HCT116 (cell line): ENCODE data around the gene TMEM106C. TPM values are rescaled to one million over a fixed set of nuclear protein-coding genes. Genes with fewer than 3 reads are reported as not detected.

Experiments
- ATAC-seq: fragments of 200-7000 bp; cut with Tn5 transposase; 2 replicates; pipeline ENCODE4 v1.9.1; 2020; ENCODE audit warnings: mild to moderate bottlenecking, moderate library complexity
- BruUV-seq: library from RNA; stranded (reverse); fragments of 400-500 nt; replicated peaks from 2 replicates; lab custom pipeline; 2021; lab: Mats Ljungman, UMichigan
- CTCF ChIA-PET: fragments of 300-600 bp; sonication (Branson Sonifier 250); formaldehyde crosslinking; loops from one replicate; lab custom pipeline; 2021; ENCODE audit warnings: antibody characterized with exemption; lab: Charles Lee
- POLR2A ChIA-PET: fragments of 300-600, 350-600 bp; sonication (Branson Sonifier 250); formaldehyde crosslinking; loops from one replicate; lab custom pipeline; 2021; ENCODE audit warnings: antibody characterized with exemption; lab: Charles Lee
- RAD21 ChIA-PET, 2 experiments: fragments of 300-600 bp; sonication (Branson Sonifier 250); formaldehyde crosslinking; loops; one replicate each; lab custom pipeline; 2023; ENCODE audit warnings: low total read pairs in 2 of 2; ENCODE audit not compliant: uncharacterized antibody in 2 of 2, unreplicated experiment in 2 of 2, low non-redundant PET in 1 of 2; lab: Charles Lee
- DNase-seq: peaks from one replicate; pipeline ENCODE4 v3.0.0-alpha.2; 2010; ENCODE audit warnings: low read depth, low spot score
- H2AFZ ChIP-seq: fragments of 200-600 bp; shearing (Covaris generic), sonication (generic); 2 replicates; pipeline ENCODE4 v1.6.1; 2017; ENCODE audit warnings: low read depth, mixed run types, mixed read lengths, antibody characterized with exemption, low read length; ENCODE audit not compliant: poor library complexity, severe bottlenecking
- H3K27ac ChIP-seq: 2 replicates; pipeline ENCODE4 v1.5.1; 2012; ENCODE audit warnings: low read depth, low read length
- H3K27me3 ChIP-seq: fragments of 200-600 bp; sonication (generic); 2 replicates; pipeline ENCODE4 v1.6.1; 2016; ENCODE audit warnings: mixed run types, low read length, mixed read lengths; ENCODE audit not compliant: insufficient read depth
- H3K36me3 ChIP-seq, 2 experiments: fragments of 200-500 bp in 1 of 2; fragments of 200-600 bp in 1 of 2; sonication (Bioruptor generic) in 1 of 2; sonication (generic) in 1 of 2; 2 replicates each; pipeline versions ENCODE4 v1.5.1 to v1.6.1; 2014 to 2016; ENCODE audit warnings: low read length in 2 of 2, inconsistent platforms in 1 of 2, mixed read lengths in 1 of 2, mixed run types in 1 of 2; ENCODE audit not compliant: insufficient read depth in 2 of 2, control insufficient read depth in 1 of 2
- H3K4me1 ChIP-seq, 2 experiments: fragments of 200-600 bp in 1 of 2; sonication (generic) in 1 of 2; 2 replicates each; pipeline versions ENCODE4 v1.5.1 to v1.6.1; 2012 to 2017; ENCODE audit warnings: low read length in 2 of 2, inconsistent platforms in 1 of 2, mild to moderate bottlenecking in 1 of 2, mixed read lengths in 1 of 2, mixed run types in 1 of 2, moderate library complexity in 1 of 2; ENCODE audit not compliant: insufficient read depth in 2 of 2, control insufficient read depth in 1 of 2
- H3K4me2 ChIP-seq: fragments of 200-600 bp; sonication (generic); 2 replicates; pipeline ENCODE4 v1.6.1; 2017; ENCODE audit warnings: mixed run types, low read length, mixed read lengths
- H3K4me3 ChIP-seq, 2 experiments: fragments of 200-600 bp in 1 of 2; sonication (generic) in 1 of 2; replicated peaks in 1 of 2; 2 replicates each; pipeline ENCODE4 v1.5.1; 2011 to 2016; ENCODE audit warnings: low read length in 2 of 2, control low read depth in 1 of 2, low read depth in 1 of 2, mild to moderate bottlenecking in 1 of 2, mixed read lengths in 1 of 2, mixed run types in 1 of 2
- H3K79me2 ChIP-seq: fragments of 200-600 bp; sonication (generic); 2 replicates; pipeline ENCODE4 v1.6.1; 2017; ENCODE audit warnings: mild to moderate bottlenecking, mixed run types, low read length, moderate library complexity, mixed read lengths; ENCODE audit not compliant: insufficient read depth
- H3K9ac ChIP-seq: fragments of 200-600 bp; sonication (generic); 2 replicates; pipeline ENCODE4 v1.6.1; 2016; ENCODE audit warnings: low read length, mixed read lengths
- H3K9me2 ChIP-seq: fragments of 200-600 bp; sonication (generic), shearing (Covaris generic); 2 replicates; pipeline ENCODE4 v1.6.1; 2017; ENCODE audit warnings: mixed run types, mild to moderate bottlenecking, moderate library complexity; ENCODE audit not compliant: insufficient read depth
- H3K9me3 ChIP-seq, 2 experiments: fragments of 200-500 bp in 1 of 2; fragments of 200-600 bp in 1 of 2; sonication (Bioruptor generic) in 1 of 2; sonication (generic) in 1 of 2; 2 replicates each; pipeline ENCODE4 v1.6.1; 2014 to 2017; ENCODE audit warnings: low read length in 2 of 2, mixed read lengths in 2 of 2, inconsistent platforms in 1 of 2, low read depth in 1 of 2, mild to moderate bottlenecking in 1 of 2, mixed run types in 1 of 2, moderate library complexity in 1 of 2; ENCODE audit not compliant: control insufficient read depth in 1 of 2, insufficient read depth in 1 of 2
- H4K20me1 ChIP-seq: fragments of 200-600 bp; sonication (generic), shearing (Covaris generic); 2 replicates; pipeline ENCODE4 v1.6.1; 2017; ENCODE audit warnings: mixed run types, mild to moderate bottlenecking, moderate library complexity; ENCODE audit not compliant: insufficient read depth
- ATF3 ChIP-seq: IDR thresholded peaks from 2 replicates; pipeline ENCODE4 v1.6.1; 2012
- CBX3 ChIP-seq: IDR thresholded peaks from 2 replicates; pipeline ENCODE4 v1.6.1; 2012; ENCODE audit warnings: low read depth
- CEBPB ChIP-seq: IDR thresholded peaks from 2 replicates; pipeline ENCODE4 v1.6.1; 2012; ENCODE audit warnings: low read depth
- ELF1 ChIP-seq: IDR thresholded peaks from 2 replicates; pipeline ENCODE4 v1.6.1; 2012; ENCODE audit warnings: low read depth, borderline replicate concordance
- EZH2phosphoT487 ChIP-seq: fragments of 200-600 bp; IDR thresholded peaks from 2 replicates; pipeline ENCODE4 v1.6.1; 2018; ENCODE audit warnings: antibody characterized with exemption, borderline replicate concordance
- FOSL1 ChIP-seq: IDR thresholded peaks from 2 replicates; pipeline ENCODE4 v1.6.1; 2012; ENCODE audit warnings: low read depth
- JUND ChIP-seq: IDR thresholded peaks from 2 replicates; pipeline ENCODE4 v1.6.1; 2012
- MAX ChIP-seq: IDR thresholded peaks from 2 replicates; pipeline ENCODE4 v1.6.1; 2012
- RAD21 ChIP-seq: IDR thresholded peaks from 2 replicates; pipeline ENCODE4 v1.6.1; 2012; ENCODE audit warnings: low read depth, mild to moderate bottlenecking
- SIN3A ChIP-seq: IDR thresholded peaks from 2 replicates; pipeline ENCODE4 v1.6.1; 2012; ENCODE audit warnings: low read depth
- SP1 ChIP-seq: IDR thresholded peaks from 2 replicates; pipeline ENCODE4 v1.6.1; 2012; ENCODE audit warnings: low read depth
- SRF ChIP-seq: IDR thresholded peaks from 2 replicates; pipeline ENCODE4 v1.6.1; 2012; ENCODE audit warnings: low read depth
- ZNF274 ChIP-seq: fragments of 200-500 bp; sonication (Bioruptor generic); IDR thresholded peaks from 2 replicates; pipeline ENCODE4 v1.6.1; 2014; ENCODE audit warnings: mild to moderate bottlenecking, low read depth, low read length, inconsistent platforms
- intact Hi-C: fragments of 100-400 bp; cut with micrococcal nuclease; formaldehyde crosslinking; loops from 2 replicates; pipeline ENCODE4 v1.10.0; 2022
- total RNA-seq: library from RNA; stranded (reverse); gene quantifications from one replicate; pipeline ENCODE4 v1.2.1, GENCODE V29; 2021; ENCODE audit not compliant: unreplicated experiment

Gene TMEM106C
- total RNA-seq, 1 experiment from 2014 or later = 94.7 TPM

- no peaks in the 10 kb centered on the region for H3K27me3 ChIP-seq
- POLR2A ChIA-PET = no interaction called here
- no peaks in the 10 kb centered on the region for H3K9me2 ChIP-seq
- no peak for DNase-seq
- no TSS peak for BruUV-seq
- no peak overlapping the region for H3K27ac ChIP-seq
- TF ChIP-seq EZH2phosphoT487 (no peak), SP1 (no peak), SIN3A (no peak), FOSL1 (no peak), RAD21 (no peak), JUND (no peak), MAX (no peak), ZNF274 (no peak), SRF (no peak), ELF1 (no peak)
- no peak overlapping the region for H3K4me2 ChIP-seq
- no peak overlapping the region for H3K9ac ChIP-seq
- H3K9me3 ChIP-seq = no peaks in the 10 kb centered on the region
- no peak overlapping the region for H2AFZ ChIP-seq
- peaks cover 0 to 6% of the 10 kb centered on the region in 2 experiments; a peak in 1 of 4 replicates for H3K4me1 ChIP-seq
- no peaks in the 10 kb centered on the region for H4K20me1 ChIP-seq
- no peak overlapping the region for H3K4me3 ChIP-seq
- no peaks in the 10 kb centered on the region for H3K36me3 ChIP-seq
- intact Hi-C loops = no loop called here
- ATAC-seq = no peak
- no peaks in the 10 kb centered on the region for H3K79me2 ChIP-seq
- RAD21 ChIA-PET = no interaction called here
- CTCF ChIA-PET = no interaction called here
Observed at GRCh38 chr12:47983541-47984115, 20.2 kb downstream of the TMEM106C start.

GRCh38 chr12:47984331-47984801, 21.0 kb downstream of the TMEM106C start:
- Histone ChIP-seq H4K20me1 (no peaks in the 10 kb centered on the region), H3K4me3 (no peak overlapping the region), H3K27ac (no peak overlapping the region), H3K36me3 (no peaks in the 10 kb centered on the region), H3K4me1 (peaks cover 0 to 6% of the 10 kb centered on the region in 2 experiments; a peak in 1 of 4 replicates), H3K9me3 (no peaks in the 10 kb centered on the region), H3K9me2 (no peaks in the 10 kb centered on the region), H3K9ac (no peak overlapping the region), H3K4me2 (no peak overlapping the region), H3K27me3 (no peaks in the 10 kb centered on the region), H3K79me2 (no peaks in the 10 kb centered on the region), H2AFZ (no peak overlapping the region)
- ChIA-PET RAD21 (no interaction called here), CTCF (no interaction called here), POLR2A (no interaction called here)
- BruUV-seq = no TSS peak
- TF ChIP-seq SIN3A = no peak
- no peak for TF ChIP-seq CBX3
- TF ChIP-seq EZH2phosphoT487 = no peak
- TF ChIP-seq SP1 = no peak
- TF ChIP-seq ZNF274 = no peak
- TF ChIP-seq SRF = no peak
- TF ChIP-seq ATF3 = no peak
- TF ChIP-seq CEBPB = no peak
- no peak for TF ChIP-seq ELF1
- no peak for TF ChIP-seq FOSL1
- intact Hi-C loops = no loop called here
- ATAC-seq = no peak
- DNase-seq = no peak
